Measurements from ENCODE around the gene ATF1.

GRCh38 chr12:50740307-50740706, 23.6 kb upstream of the ATF1 start:
- TF ChIP-seq, protein P1, sequence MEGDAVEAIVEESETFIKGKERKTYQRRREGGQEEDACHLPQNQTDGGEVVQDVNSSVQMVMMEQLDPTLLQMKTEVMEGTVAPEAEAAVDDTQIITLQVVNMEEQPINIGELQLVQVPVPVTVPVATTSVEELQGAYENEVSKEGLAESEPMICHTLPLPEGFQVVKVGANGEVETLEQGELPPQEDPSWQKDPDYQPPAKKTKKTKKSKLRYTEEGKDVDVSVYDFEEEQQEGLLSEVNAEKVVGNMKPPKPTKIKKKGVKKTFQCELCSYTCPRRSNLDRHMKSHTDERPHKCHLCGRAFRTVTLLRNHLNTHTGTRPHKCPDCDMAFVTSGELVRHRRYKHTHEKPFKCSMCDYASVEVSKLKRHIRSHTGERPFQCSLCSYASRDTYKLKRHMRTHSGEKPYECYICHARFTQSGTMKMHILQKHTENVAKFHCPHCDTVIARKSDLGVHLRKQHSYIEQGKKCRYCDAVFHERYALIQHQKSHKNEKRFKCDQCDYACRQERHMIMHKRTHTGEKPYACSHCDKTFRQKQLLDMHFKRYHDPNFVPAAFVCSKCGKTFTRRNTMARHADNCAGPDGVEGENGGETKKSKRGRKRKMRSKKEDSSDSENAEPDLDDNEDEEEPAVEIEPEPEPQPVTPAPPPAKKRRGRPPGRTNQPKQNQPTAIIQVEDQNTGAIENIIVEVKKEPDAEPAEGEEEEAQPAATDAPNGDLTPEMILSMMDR (IDR thresholded peaks at IDR 0.05; ENCODE audit: low read depth, low read length, poor library complexity, severe bottlenecking), result no peak
- TF ChIP-seq EZH2phosphoT487 (IDR thresholded peaks at IDR 0.05; ENCODE audit: borderline replicate concordance, low read length), result no peak

Measured in DOHH2 (cell line).